ENCODE measurements around the gene DHX35. TPM values are rescaled to one million over a fixed set of nuclear protein-coding genes. Genes with fewer than 3 reads are reported as not detected.

Gene DHX35
- total and polyA plus RNA-seq, 2 of the 13 experiments (the other 11 are each of a cell fraction or from before 2014, with no cell fraction given) = 25.8 to 28.7 TPM

- TF ChIP-seq PLSCR1 (CRISPR knock-in tag; IDR thresholded peaks at IDR 0.05; ENCODE audit: borderline replicate concordance) (no peak), RERE (CRISPR knock-in tag; IDR thresholded peaks at IDR 0.05; ENCODE audit: low read depth) (no peak), THYN1 (CRISPR knock-in tag; IDR thresholded peaks at IDR 0.05; ENCODE audit: borderline replicate concordance, low read depth) (no peak), NFATC3 (CRISPR knock-in tag; IDR thresholded peaks at IDR 0.05) (no peak), SP1 (IDR thresholded peaks at IDR 0.05) (no peak), SP1 (CRISPR knock-in tag; IDR thresholded peaks at IDR 0.05) (no peak), AHDC1 (CRISPR knock-in tag; IDR thresholded peaks at IDR 0.05; ENCODE audit: borderline replicate concordance) (peak; percentile 60; the same call in 1 of the 2 replicates), ZNF7 (CRISPR knock-in tag; IDR thresholded peaks at IDR 0.05) (no peak), ZFP62 (CRISPR knock-in tag; IDR thresholded peaks at IDR 0.05) (no peak), ZSCAN25 (CRISPR knock-in tag; IDR thresholded peaks at IDR 0.05) (peak; percentile 82; the same call in 1 of the 2 replicates), ZNF24 (IDR thresholded peaks at IDR 0.05) (no peak), ZSCAN21 (CRISPR knock-in tag; IDR thresholded peaks at IDR 0.05; ENCODE audit: borderline replicate concordance) (no peak), NR2C2 (CRISPR knock-in tag; IDR thresholded peaks at IDR 0.05; ENCODE audit: borderline replicate concordance) (peak; percentile 68), FOXA3 (CRISPR knock-in tag; IDR thresholded peaks at IDR 0.05) (peak; percentile 73), NFKBIZ (CRISPR knock-in tag; IDR thresholded peaks at IDR 0.05) (no peak), CERS6 (CRISPR knock-in tag; IDR thresholded peaks at IDR 0.05) (no peak), NFYC (CRISPR knock-in tag; IDR thresholded peaks at IDR 0.05) (peak; percentile 61), MTF2 (CRISPR knock-in tag; IDR thresholded peaks at IDR 0.05; ENCODE audit: borderline replicate concordance) (no peak), MED13 (CRISPR knock-in tag; IDR thresholded peaks at IDR 0.05) (no peak)
These were observed 51.5 kb downstream of the DHX35 start (continued) for GRCh38 chr20:39013662-39014109.

Data from HepG2 (cell line).